Measurements from ENCODE around the gene ALDH1L1.

The ALDH1L1 gene

GRCh38 chr3:126146525-126147146 lies 33.8 kb downstream of the ALDH1L1 start:
- Histone ChIP-seq H3K36me3 (no peaks in the 10 kb centered on the region), H3K4me3 (ENCODE audit: low read depth, low read length) (no peak overlapping the region), H3K9me3 (no peaks in the 10 kb centered on the region), H3K4me1 (no peaks in the 10 kb centered on the region), H3K27me3 (peaks cover 3% of the 10 kb centered on the region; the same call in 1 of the 2 replicates)
- TF ChIP-seq CTCF (IDR thresholded peaks at IDR 0.05; ENCODE audit: low read depth, low read length): no peak
- no peak for DNase-seq

- peaks cover 9% of the 10 kb centered on the region for H3K27me3 ChIP-seq
- no peaks in the 10 kb centered on the region for H3K36me3 ChIP-seq
- H3K4me1 ChIP-seq: no peaks in the 10 kb centered on the region
- no peak for TF ChIP-seq CTCF (IDR thresholded peaks at IDR 0.05; ENCODE audit: low read depth, low read length)
- H3K4me3 ChIP-seq (ENCODE audit: low read depth, low read length): no peak overlapping the region
- no peak for DNase-seq
- no peaks in the 10 kb centered on the region for H3K9me3 ChIP-seq
These were observed 34.4 kb downstream of the ALDH1L1 start for GRCh38 chr3:126146034-126146433.

GRCh38 chr3:126142652-126143051 lies 37.7 kb downstream of the ALDH1L1 start:
- H3K4me3 ChIP-seq (ENCODE audit: low read depth, low read length): no peak overlapping the region
- no peaks in the 10 kb centered on the region for H3K9me3 ChIP-seq
- H3K27me3 ChIP-seq: peaks cover 30% of the 10 kb centered on the region
- H3K36me3 ChIP-seq: no peaks in the 10 kb centered on the region
- H3K4me1 ChIP-seq: no peaks in the 10 kb centered on the region
- no peak for TF ChIP-seq CTCF (IDR thresholded peaks at IDR 0.05; ENCODE audit: low read depth, low read length)
- DNase-seq: no peak

- H3K4me1 ChIP-seq: no peaks in the 10 kb centered on the region
- H3K9me3 ChIP-seq: no peaks in the 10 kb centered on the region
- no peak for TF ChIP-seq CTCF (IDR thresholded peaks at IDR 0.05; ENCODE audit: low read depth, low read length)
- H3K4me3 ChIP-seq (ENCODE audit: low read depth, low read length): no peak overlapping the region
- H3K36me3 ChIP-seq: no peaks in the 10 kb centered on the region
- peaks cover 26% of the 10 kb centered on the region for H3K27me3 ChIP-seq
- DNase-seq: no peak
These were observed 42.8 kb downstream of the ALDH1L1 start for GRCh38 chr3:126137490-126138130.

- no peak for TF ChIP-seq CTCF (IDR thresholded peaks at IDR 0.05; ENCODE audit: low read depth, low read length)
- H3K36me3 ChIP-seq: no peaks in the 10 kb centered on the region
- H3K4me1 ChIP-seq: no peaks in the 10 kb centered on the region
- no peaks in the 10 kb centered on the region for H3K9me3 ChIP-seq
- DNase-seq: no peak
- H3K4me3 ChIP-seq (ENCODE audit: low read depth, low read length): no peak overlapping the region
- H3K27me3 ChIP-seq: peaks cover 26% of the 10 kb centered on the region
These were observed 43.8 kb downstream of the ALDH1L1 start for GRCh38 chr3:126136428-126137220.

All from BE2C (cell line).